Measurements from ENCODE around the gene BDKRB1.

The BDKRB1 gene

GRCh38 chr14:96255501-96256366, at the start of gene BDKRB1:
Gene BDKRB1 (plus strand): TSS chr14:96256210. CDS start chr14:96263683, 7,473 bp downstream.
- in situ Hi-C loops (cut with HindIII; ENCODE audit: low sequenced_read_pairs): no loop called here

- in situ Hi-C loops (cut with HindIII; ENCODE audit: low sequenced_read_pairs): no loop called here
These were observed 49.5 kb upstream of the BDKRB1 start for GRCh38 chr14:96206461-96206860.

GRCh38 chr14:96207686-96208085, 48.3 kb upstream of the BDKRB1 start:
- in situ Hi-C loops (cut with HindIII; ENCODE audit: low sequenced_read_pairs): no loop called here

GRCh38 chr14:96208739-96209138, 47.3 kb upstream of the BDKRB1 start:
- in situ Hi-C loops (cut with HindIII; ENCODE audit: low sequenced_read_pairs): no loop called here

GRCh38 chr14:96212140-96212539, 43.9 kb upstream of the BDKRB1 start:
- in situ Hi-C loops (cut with HindIII; ENCODE audit: low sequenced_read_pairs): no loop called here

- in situ Hi-C loops (cut with HindIII; ENCODE audit: low sequenced_read_pairs): no loop called here
These were observed 43.1 kb upstream of the BDKRB1 start for GRCh38 chr14:96212896-96213295.

GRCh38 chr14:96213871-96214465, 42.0 kb upstream of the BDKRB1 start:
- in situ Hi-C loops (cut with HindIII; ENCODE audit: low sequenced_read_pairs): no loop called here

- in situ Hi-C loops (cut with HindIII; ENCODE audit: low sequenced_read_pairs): no loop called here
These were observed 41.2 kb upstream of the BDKRB1 start for GRCh38 chr14:96214793-96215192.

- in situ Hi-C loops (cut with HindIII; ENCODE audit: low sequenced_read_pairs): no loop called here
These were observed 40.4 kb upstream of the BDKRB1 start for GRCh38 chr14:96215452-96216244.

- in situ Hi-C loops (cut with HindIII; ENCODE audit: low sequenced_read_pairs): no loop called here
These were observed 39.4 kb upstream of the BDKRB1 start for GRCh38 chr14:96216627-96217026.

- in situ Hi-C loops (cut with HindIII; ENCODE audit: low sequenced_read_pairs): no loop called here
These were observed 38.6 kb upstream of the BDKRB1 start for GRCh38 chr14:96217376-96217913.

- in situ Hi-C loops (cut with HindIII; ENCODE audit: low sequenced_read_pairs): no loop called here
These were observed 34.8 kb upstream of the BDKRB1 start for GRCh38 chr14:96221109-96221650.

GRCh38 chr14:96221841-96222240, 34.2 kb upstream of the BDKRB1 start:
- in situ Hi-C loops (cut with HindIII; ENCODE audit: low sequenced_read_pairs): no loop called here

- in situ Hi-C loops (cut with HindIII; ENCODE audit: low sequenced_read_pairs): no loop called here
These were observed 31.4 kb upstream of the BDKRB1 start for GRCh38 chr14:96224480-96225096.

GRCh38 chr14:96225213-96225612, 30.8 kb upstream of the BDKRB1 start:
- in situ Hi-C loops (cut with HindIII; ENCODE audit: low sequenced_read_pairs): no loop called here

GRCh38 chr14:96225745-96226151, 30.3 kb upstream of the BDKRB1 start:
- in situ Hi-C loops (cut with HindIII; ENCODE audit: low sequenced_read_pairs): no loop called here

- in situ Hi-C loops (cut with HindIII; ENCODE audit: low sequenced_read_pairs): no loop called here
These were observed 28.6 kb upstream of the BDKRB1 start for GRCh38 chr14:96227428-96227827.

GRCh38 chr14:96229315-96229714, 26.7 kb upstream of the BDKRB1 start:
- in situ Hi-C loops (cut with HindIII; ENCODE audit: low sequenced_read_pairs): no loop called here

GRCh38 chr14:96231056-96231455, 25.0 kb upstream of the BDKRB1 start:
- in situ Hi-C loops (cut with HindIII; ENCODE audit: low sequenced_read_pairs): no loop called here

GRCh38 chr14:96231526-96232130, 24.4 kb upstream of the BDKRB1 start:
- in situ Hi-C loops (cut with HindIII; ENCODE audit: low sequenced_read_pairs): no loop called here
